HepG2 (cell line): ENCODE measurements around the gene DCST2. TPM values are rescaled to one million over a fixed set of nuclear protein-coding genes. Genes with fewer than 3 reads are reported as not detected.

ENCODE experiments used
- CC2D1A ChIP-seq: sonication (generic); formaldehyde crosslinking; IDR thresholded peaks from 2 replicates; pipeline ENCODE4 v1.8.1; 2023; ENCODE audit warnings: mild to moderate bottlenecking, missing genetic modification reagents
- CHCHD3 ChIP-seq: sonication (generic); formaldehyde crosslinking; IDR thresholded peaks from 2 replicates; pipeline ENCODE4 v1.8.0; 2022; ENCODE audit warnings: mild to moderate bottlenecking, missing genetic modification reagents, moderate library complexity
- DMTF1 ChIP-seq: sonication (generic); formaldehyde crosslinking; IDR thresholded peaks from 2 replicates; pipeline ENCODE4 v1.4.0; 2020; ENCODE audit warnings: mild to moderate bottlenecking, missing genetic modification reagents
- ELK4 ChIP-seq: sonication (generic); formaldehyde crosslinking; IDR thresholded peaks from 2 replicates; pipeline ENCODE4 v1.9.0; 2021; ENCODE audit warnings: missing genetic modification reagents, borderline replicate concordance
- KDM5B ChIP-seq: sonication (generic); formaldehyde crosslinking; IDR thresholded peaks from 2 replicates; pipeline ENCODE4 v1.4.0; 2020; ENCODE audit warnings: missing genetic modification reagents, mild to moderate bottlenecking, borderline replicate concordance
- KLF16 ChIP-seq, 2 experiments: sonication (generic) in 1 of 2; formaldehyde crosslinking in 1 of 2; IDR thresholded peaks; 2 replicates each; pipeline versions ENCODE4 v1.6.1 to v1.8.0; 2016 to 2023; ENCODE audit warnings: missing genetic modification reagents in 2 of 2, missing compliant biosample characterization in 1 of 2
- KLF6 ChIP-seq: IDR thresholded peaks from 2 replicates; pipeline ENCODE4 v1.8.0; 2016; ENCODE audit warnings: missing biosample characterization, missing genetic modification reagents
- NFATC3 ChIP-seq: sonication (generic); formaldehyde crosslinking; IDR thresholded peaks from 2 replicates; pipeline ENCODE4 v1.5.1; 2020; ENCODE audit warnings: mild to moderate bottlenecking, missing genetic modification reagents
- PBX2 ChIP-seq: IDR thresholded peaks from 2 replicates; pipeline ENCODE4 v1.6.1; 2016; ENCODE audit warnings: control low read depth
- PPARG ChIP-seq: conservative IDR thresholded peaks from 2 replicates; pipeline ENCODE4 v1.6.1; 2016; ENCODE audit warnings: missing biosample characterization, missing genetic modification reagents
- REPIN1 ChIP-seq: sonication (generic); formaldehyde crosslinking; IDR thresholded peaks from 2 replicates; pipeline ENCODE4 v1.8.0; 2022; ENCODE audit warnings: missing genetic modification reagents, low read depth, mild to moderate bottlenecking, borderline replicate concordance
- RFX1 ChIP-seq: fragments of 450-650 bp; IDR thresholded peaks from 2 replicates; pipeline ENCODE4 v1.6.1; 2017
- SNAPC5 ChIP-seq: sonication (generic); formaldehyde crosslinking; IDR thresholded peaks from 2 replicates; pipeline ENCODE4 v1.8.1; 2023; ENCODE audit warnings: mild to moderate bottlenecking, missing genetic modification reagents, borderline replicate concordance
- TERF1 ChIP-seq: sonication (generic); formaldehyde crosslinking; IDR thresholded peaks from 2 replicates; pipeline ENCODE4 v1.8.0; 2022; ENCODE audit warnings: mild to moderate bottlenecking, missing genetic modification reagents, moderate library complexity
- ZBTB2 ChIP-seq: sonication (generic); formaldehyde crosslinking; IDR thresholded peaks from 2 replicates; pipeline ENCODE4 v1.8.0; 2022; ENCODE audit warnings: low read depth, missing genetic modification reagents
- ZFY ChIP-seq: sonication (generic); formaldehyde crosslinking; IDR thresholded peaks from 2 replicates; pipeline ENCODE4 v1.4.0; 2020; ENCODE audit warnings: missing genetic modification reagents
- ZKSCAN5 ChIP-seq: sonication (generic); formaldehyde crosslinking; IDR thresholded peaks from 2 replicates; pipeline ENCODE4 v1.5.1; 2020; ENCODE audit warnings: mild to moderate bottlenecking, missing genetic modification reagents
- ZNF225 ChIP-seq: sonication (generic); formaldehyde crosslinking; IDR thresholded peaks from 2 replicates; pipeline ENCODE4 v1.4.0; 2020; ENCODE audit warnings: mild to moderate bottlenecking, missing genetic modification reagents
- ZNF335 ChIP-seq: sonication (generic); formaldehyde crosslinking; IDR thresholded peaks from 2 replicates; pipeline ENCODE4 v1.4.0; 2020; ENCODE audit warnings: missing genetic modification reagents
- ZNF460 ChIP-seq: sonication (generic); formaldehyde crosslinking; IDR thresholded peaks from 2 replicates; pipeline ENCODE4 v1.5.1; 2020; ENCODE audit warnings: missing genetic modification reagents, mild to moderate bottlenecking, borderline replicate concordance
- ZNF740 ChIP-seq: sonication (generic); formaldehyde crosslinking; IDR thresholded peaks from 2 replicates; pipeline ENCODE4 v1.4.0; 2020; ENCODE audit warnings: missing genetic modification reagents
- ZSCAN22 ChIP-seq: sonication (generic); formaldehyde crosslinking; IDR thresholded peaks from 2 replicates; pipeline ENCODE4 v1.4.0; 2020; ENCODE audit warnings: mild to moderate bottlenecking, missing genetic modification reagents
- polyA plus RNA-seq, 8 experiments: library from polyadenylated mRNA; depleted of rRNA in 3 of 8; stranded (reverse) in 7 of 8; unstranded in 1 of 8; fragments of >200 nt; fragmentation: Illumina TruSeq in 4 of 8; extraction: Trizol in 4 of 8; gene quantifications; 2 replicates each; pipeline versions ENCODE4 v1.2.1 to v1.2.3, GENCODE V29; 2011 to 2016; ENCODE audit warnings: low read depth in 4 of 8, missing spikeins in 1 of 8, mixed read lengths in 1 of 8; ENCODE audit not compliant: insufficient read depth in 1 of 8
- total RNA-seq, 5 experiments: library from RNA; depleted of rRNA; stranded (reverse); fragments of >200 nt; fragmentation: Illumina TruSeq; extraction: Trizol; gene quantifications; 2 replicates each; pipeline ENCODE4 v1.2.3, GENCODE V29; 2016; ENCODE audit warnings: low read depth in 1 of 5

Gene DCST2
- total and polyA plus RNA-seq, 2 of the 13 experiments (the other 11 are each of a cell fraction or from before 2014, with no cell fraction given): 0.74 TPM; not detected in 1

- TF ChIP-seq SNAPC5 (CRISPR knock-in tag): 0 out of 2 replicates have a peak, but pooled peaks have one; percentile 29
- TF ChIP-seq RFX1: no peak
- peak; percentile 67; the same call in 1 of the 2 replicates for TF ChIP-seq ZBTB2 (CRISPR knock-in tag)
- no peak for TF ChIP-seq TERF1 (CRISPR knock-in tag)
- no peak for TF ChIP-seq ZSCAN22
- peak; percentile 76 for TF ChIP-seq ZNF740 (CRISPR knock-in tag)
- TF ChIP-seq ZNF460 (CRISPR knock-in tag): no peak
- TF ChIP-seq ZFY (CRISPR knock-in tag): peak; percentile 70
- TF ChIP-seq PPARG (CRISPR knock-in tag): peak; percentile 52
- peak; percentile 62 for TF ChIP-seq KLF6 (CRISPR knock-in tag)
- no peak for TF ChIP-seq ZKSCAN5 (CRISPR knock-in tag)
- TF ChIP-seq ELK4 (CRISPR knock-in tag): no peak
- no peak for TF ChIP-seq NFATC3 (CRISPR knock-in tag)
- no peak for TF ChIP-seq ZNF335 (CRISPR knock-in tag)
- peak in 1 of 2 experiments; percentile 69; a peak in 1 of 4 replicates for TF ChIP-seq KLF16 (CRISPR knock-in tag; IDR thresholded peaks at IDR 0.05)
- TF ChIP-seq CC2D1A (CRISPR knock-in tag): no peak
- peak; percentile 63; the same call in 1 of the 2 replicates for TF ChIP-seq REPIN1 (CRISPR knock-in tag)
- peak; percentile 67; the same call in 1 of the 2 replicates for TF ChIP-seq KDM5B
- no peak for TF ChIP-seq DMTF1 (CRISPR knock-in tag)
- TF ChIP-seq PBX2 (CRISPR knock-in tag): 0 out of 2 replicates have a peak, but pooled peaks have one; percentile 14
- TF ChIP-seq ZNF225 (CRISPR knock-in tag): no peak; the same call in 1 of the 2 replicates
- 0 out of 2 replicates have a peak, but pooled peaks have one; percentile 73 for TF ChIP-seq CHCHD3 (CRISPR knock-in tag)
Observed at GRCh38 chr1:155000726-155001424, 32.7 kb downstream of the DCST2 start (continued).
